Epithelial cell of esophagus (primary cell): Measurements from ENCODE around the gene SLC25A17.

Experiments
- DNase-seq: peaks from one replicate; pipeline ENCODE4 v3.0.0; 2010; ENCODE audit warnings: low read depth
- H3K4me3 ChIP-seq: 2 replicates; pipeline ENCODE4 v1.5.1; 2011; ENCODE audit warnings: mild to moderate bottlenecking, low read length, control low read depth
- TF ChIP-seq, protein P1 (sequence below): IDR thresholded peaks from 2 replicates; pipeline ENCODE4 v1.5.1; 2011; ENCODE audit warnings: low read depth, mild to moderate bottlenecking, low read length, control low read depth, inconsistent platforms; ENCODE audit not compliant: insufficient read depth; ENCODE audit errors: missing control alignments

Gene SLC25A17

GRCh38 chr22:40743768-40744167 is 75.4 kb downstream of the SLC25A17 start:
- TF ChIP-seq, protein P1, sequence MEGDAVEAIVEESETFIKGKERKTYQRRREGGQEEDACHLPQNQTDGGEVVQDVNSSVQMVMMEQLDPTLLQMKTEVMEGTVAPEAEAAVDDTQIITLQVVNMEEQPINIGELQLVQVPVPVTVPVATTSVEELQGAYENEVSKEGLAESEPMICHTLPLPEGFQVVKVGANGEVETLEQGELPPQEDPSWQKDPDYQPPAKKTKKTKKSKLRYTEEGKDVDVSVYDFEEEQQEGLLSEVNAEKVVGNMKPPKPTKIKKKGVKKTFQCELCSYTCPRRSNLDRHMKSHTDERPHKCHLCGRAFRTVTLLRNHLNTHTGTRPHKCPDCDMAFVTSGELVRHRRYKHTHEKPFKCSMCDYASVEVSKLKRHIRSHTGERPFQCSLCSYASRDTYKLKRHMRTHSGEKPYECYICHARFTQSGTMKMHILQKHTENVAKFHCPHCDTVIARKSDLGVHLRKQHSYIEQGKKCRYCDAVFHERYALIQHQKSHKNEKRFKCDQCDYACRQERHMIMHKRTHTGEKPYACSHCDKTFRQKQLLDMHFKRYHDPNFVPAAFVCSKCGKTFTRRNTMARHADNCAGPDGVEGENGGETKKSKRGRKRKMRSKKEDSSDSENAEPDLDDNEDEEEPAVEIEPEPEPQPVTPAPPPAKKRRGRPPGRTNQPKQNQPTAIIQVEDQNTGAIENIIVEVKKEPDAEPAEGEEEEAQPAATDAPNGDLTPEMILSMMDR, result no peak
- no peak for DNase-seq

GRCh38 chr22:40741116-40741515 is 78.0 kb downstream of the SLC25A17 start:
- H3K4me3 ChIP-seq, result no peak overlapping the region
- TF ChIP-seq, protein P1, result no peak
- no peak for DNase-seq

More at GRCh38 chr22:40743768-40744167, 75.4 kb downstream of the SLC25A17 start:
- H3K4me3 ChIP-seq, result no peak overlapping the region

DNA sequence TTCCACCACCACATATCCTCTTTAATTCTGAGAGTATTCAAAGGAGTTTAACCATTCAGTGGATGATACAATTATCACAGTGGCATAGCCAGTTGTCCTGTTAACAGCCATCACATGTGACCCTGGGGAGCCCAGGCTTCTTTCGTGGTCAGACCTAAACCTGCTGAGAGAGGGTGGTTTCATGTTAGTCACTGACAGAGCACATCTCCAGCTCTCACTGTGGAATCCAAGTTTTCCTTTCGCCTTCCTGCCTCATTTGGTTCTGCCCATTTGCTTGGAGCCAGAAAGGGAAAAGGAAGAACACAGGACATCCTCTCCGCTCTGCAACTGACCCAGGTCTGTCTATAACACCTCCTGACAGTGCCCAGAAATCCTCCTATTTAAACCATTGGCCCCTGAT is 79.4 kb downstream of the SLC25A17 start:
- TF ChIP-seq, protein P1, result no peak
- no peak for DNase-seq
- H3K4me3 ChIP-seq, result no peak overlapping the region

GRCh38 chr22:40733919-40734318 is 85.2 kb downstream of the SLC25A17 start:
- no peak overlapping the region for H3K4me3 ChIP-seq
- TF ChIP-seq, protein P1, result no peak
- DNase-seq, result no peak

DNA sequence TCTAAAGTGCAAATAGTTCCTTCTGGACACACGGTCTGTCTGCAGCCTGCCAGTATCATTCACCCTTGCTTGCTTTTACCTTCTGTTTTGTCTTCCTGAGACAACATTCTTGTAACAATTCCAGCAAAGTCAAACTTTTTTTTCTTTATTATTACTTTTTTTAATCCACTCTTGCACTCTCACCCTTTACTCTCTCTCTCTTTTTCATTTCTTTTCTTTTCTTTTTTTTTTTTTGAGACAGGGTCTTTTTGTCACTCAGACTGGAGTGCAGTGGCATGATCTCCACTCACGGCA is 86.2 kb downstream of the SLC25A17 start:
- TF ChIP-seq, protein P1, result no peak
- DNase-seq, result no peak
- H3K4me3 ChIP-seq, result no peak overlapping the region

DNA sequence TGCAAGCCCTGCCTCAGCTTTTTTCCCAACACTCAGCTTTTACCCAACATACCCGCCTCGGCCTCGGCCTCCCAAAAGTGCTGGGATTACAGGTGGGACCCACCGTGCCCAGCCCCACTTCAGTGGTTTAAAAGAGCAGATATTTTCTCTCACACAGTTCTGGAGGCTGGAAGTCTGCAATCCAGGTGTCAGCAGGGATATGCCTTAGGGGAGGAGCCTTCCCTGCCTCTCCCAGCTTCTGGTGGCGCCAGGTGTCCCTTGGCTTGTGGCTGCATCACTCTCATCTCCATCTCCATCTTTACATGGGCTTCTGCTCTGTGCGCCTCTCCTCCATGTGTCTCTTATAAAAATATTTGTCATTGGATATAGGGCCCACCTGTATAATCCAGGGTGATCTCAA is 89.9 kb downstream of the SLC25A17 start:
- TF ChIP-seq, protein P1, result no peak
- no peak overlapping the region for H3K4me3 ChIP-seq
- DNase-seq, result no peak

GRCh38 chr22:40728731-40729189 is 90.4 kb downstream of the SLC25A17 start:
- peak; percentile 79 for DNase-seq
- TF ChIP-seq, protein P1, result no peak
- no peak overlapping the region for H3K4me3 ChIP-seq
